ENCODE results near the gene FAM171A1. TPM values are rescaled to one million over a fixed set of nuclear protein-coding genes. Genes with fewer than 3 reads are reported as not detected.
"Not testable (repeated sequence)": the region's sequence is repeated elsewhere in the genome, so short reads cannot be mapped to it uniquely, and the experiment has no call there.

The FAM171A1 gene
- total and polyA plus RNA-seq, 2 of the 13 experiments (the other 11 are each of a cell fraction or from before 2014, with no cell fraction given), result 21.5 to 34.7 TPM

DNA sequence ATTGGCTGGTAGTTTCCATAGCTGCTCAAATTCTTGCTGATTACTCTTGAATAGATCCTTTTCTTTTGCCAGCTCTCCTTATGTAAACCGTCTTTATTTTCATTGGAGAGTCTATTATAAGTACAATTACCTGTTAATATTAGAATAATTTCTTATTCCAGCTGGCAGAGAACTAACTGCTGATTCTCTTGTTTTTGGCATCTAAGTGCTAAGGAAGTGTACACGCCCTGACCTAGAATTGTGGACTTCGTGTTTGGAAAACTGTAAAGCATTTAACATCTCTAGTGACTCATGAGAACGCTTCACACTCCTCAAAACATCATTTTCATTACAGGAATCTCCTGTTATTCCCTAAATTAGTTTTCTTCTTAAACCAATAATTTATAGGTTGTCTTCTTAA lies 39.9 kb upstream of the FAM171A1 start:
- Histone ChIP-seq H3K4me2 (ENCODE audit: low read depth, low read length) (no peak overlapping the region), H3K9me3 (ENCODE audit: low read length) (no peaks in the 10 kb centered on the region), H4K20me1 (ENCODE audit: insufficient read depth, low read length) (no peaks in the 10 kb centered on the region), H3K79me2 (ENCODE audit: insufficient read depth, low read length) (no peaks in the 10 kb centered on the region), H3K4me3 (replicated peaks in 1 of 3; ENCODE audit: insufficient read depth in 1 of 3, low read depth in 2 of 3, low read length in 3 of 3) (no peak overlapping the region), H3K4me1 (ENCODE audit: insufficient read depth, low read length) (no peaks in the 10 kb centered on the region), H3K36me3 (replicated peaks in 1 of 2; ENCODE audit: control insufficient read depth in 1 of 2, insufficient read depth in 2 of 2, low read length in 2 of 2) (no peaks in the 10 kb centered on the region), H2AFZ (ENCODE audit: low read length) (no peak overlapping the region), H3K9ac (ENCODE audit: insufficient read depth, low read depth, low read length) (no peak overlapping the region), H3K27ac (ENCODE audit: extremely low read length, insufficient read depth, low read length) (no peak overlapping the region), H3K27me3 (ENCODE audit: control insufficient read depth in 1 of 2, insufficient read depth in 2 of 2, low read length in 2 of 2) (no peaks in the 10 kb centered on the region)
- no peak for ATAC-seq
- FAIRE-seq, result no peak
- CTCF ChIA-PET (ENCODE audit: low intra/inter-chr PET ratio, low total read pairs), result no interaction called here
- no TSS peak for BruUV-seq (replicated peaks)
- intact Hi-C loops (cut with micrococcal nuclease; ENCODE audit: unreplicated experiment) (no loop called here), in situ Hi-C loops (cut with HindIII; ENCODE audit: extremely low pct_ligation_motif_present, low pct_unique_long_range_greater_than_20kb) (no loop called here)
- POLR2A ChIA-PET, result no interaction called here
- TF ChIP-seq MED13 (CRISPR knock-in tag; IDR thresholded peaks at IDR 0.05), result no peak
- no peak for DNase-seq (ENCODE audit: low spot score)
- 4% methylated on average over 4 of the region's 4 CpGs for WGBS (ENCODE audit: low lambda C conversion rate)

DNA sequence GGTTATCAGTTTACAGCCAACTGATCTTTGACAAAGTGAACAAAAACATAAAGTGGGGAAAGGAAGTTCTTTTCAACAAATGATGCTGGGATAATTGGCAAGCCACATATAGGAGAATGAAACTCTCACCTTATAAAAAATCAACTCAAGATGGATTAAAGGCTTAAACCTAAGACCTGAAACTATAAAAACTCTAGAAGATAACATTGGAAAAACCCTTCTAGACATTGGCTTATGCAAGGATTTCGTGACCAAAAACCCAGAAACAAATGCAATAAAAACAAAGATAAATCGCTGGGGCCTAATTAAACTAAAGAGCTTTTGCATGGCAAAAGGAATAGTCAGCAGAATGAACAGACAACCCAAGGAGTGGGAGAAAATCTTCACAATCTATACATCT lies 38.3 kb upstream of the FAM171A1 start:
- DNase-seq (ENCODE audit: low spot score); BruUV-seq (replicated peaks); H3K4me3 ChIP-seq (replicated peaks in 1 of 3; ENCODE audit: insufficient read depth in 1 of 3, low read depth in 2 of 3, low read length in 3 of 3); intact Hi-C loops (cut with micrococcal nuclease; ENCODE audit: unreplicated experiment); H3K4me1 ChIP-seq (ENCODE audit: insufficient read depth, low read length); CTCF ChIA-PET (ENCODE audit: low intra/inter-chr PET ratio, low total read pairs); H3K27me3 ChIP-seq (ENCODE audit: control insufficient read depth in 1 of 2, insufficient read depth in 2 of 2, low read length in 2 of 2); H4K20me1 ChIP-seq (ENCODE audit: insufficient read depth, low read length); H3K27ac ChIP-seq (ENCODE audit: extremely low read length, insufficient read depth, low read length); ATAC-seq; POLR2A ChIA-PET; H3K79me2 ChIP-seq (ENCODE audit: insufficient read depth, low read length); H3K4me2 ChIP-seq (ENCODE audit: low read depth, low read length); H3K9ac ChIP-seq (ENCODE audit: insufficient read depth, low read depth, low read length); in situ Hi-C loops (cut with HindIII; ENCODE audit: extremely low pct_ligation_motif_present, low pct_unique_long_range_greater_than_20kb); H3K36me3 ChIP-seq (replicated peaks in 1 of 2; ENCODE audit: control insufficient read depth in 1 of 2, insufficient read depth in 2 of 2, low read length in 2 of 2); H2AFZ ChIP-seq (ENCODE audit: low read length); H3K9me3 ChIP-seq (ENCODE audit: low read length); FAIRE-seq: not testable (repeated sequence)
- WGBS (ENCODE audit: low lambda C conversion rate), result 2% methylated on average over 2 of the region's 2 CpGs

DNA sequence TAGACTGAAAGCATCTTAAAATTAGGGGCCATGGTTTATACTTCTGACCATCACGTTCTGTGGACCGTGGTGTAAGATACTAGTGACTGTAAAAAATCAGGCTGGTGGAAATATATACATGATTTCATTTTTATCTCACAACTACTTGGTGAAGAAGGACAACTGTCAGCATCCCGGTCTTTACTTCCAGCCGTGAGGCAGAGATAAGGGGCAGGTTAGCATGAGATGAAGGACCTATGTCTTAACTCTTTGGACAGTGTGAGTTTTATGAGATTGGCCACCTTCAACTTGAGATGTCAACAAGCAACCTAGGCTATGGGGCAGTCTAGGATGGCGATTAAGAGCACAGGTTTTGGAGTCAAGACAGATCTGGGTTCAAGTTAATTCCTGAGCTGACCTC lies 37.5 kb upstream of the FAM171A1 start:
- Histone ChIP-seq H2AFZ (ENCODE audit: low read length) (no peak overlapping the region), H3K27me3 (ENCODE audit: control insufficient read depth in 1 of 2, insufficient read depth in 2 of 2, low read length in 2 of 2) (no peaks in the 10 kb centered on the region), H3K27ac (ENCODE audit: extremely low read length, insufficient read depth, low read length) (no peak overlapping the region), H3K9ac (ENCODE audit: insufficient read depth, low read depth, low read length) (no peak overlapping the region), H3K36me3 (replicated peaks in 1 of 2; ENCODE audit: control insufficient read depth in 1 of 2, insufficient read depth in 2 of 2, low read length in 2 of 2) (no peaks in the 10 kb centered on the region), H3K4me1 (ENCODE audit: insufficient read depth, low read length) (no peaks in the 10 kb centered on the region), H4K20me1 (ENCODE audit: insufficient read depth, low read length) (no peaks in the 10 kb centered on the region), H3K9me3 (ENCODE audit: low read length) (no peaks in the 10 kb centered on the region), H3K79me2 (ENCODE audit: insufficient read depth, low read length) (no peaks in the 10 kb centered on the region), H3K4me2 (ENCODE audit: low read depth, low read length) (no peak overlapping the region), H3K4me3 (replicated peaks in 1 of 3; ENCODE audit: insufficient read depth in 1 of 3, low read depth in 2 of 3, low read length in 3 of 3) (no peak overlapping the region)
- ChIA-PET CTCF (ENCODE audit: low intra/inter-chr PET ratio, low total read pairs) (no interaction called here), POLR2A (no interaction called here)
- no peak for FAIRE-seq
- in situ Hi-C loops (cut with HindIII; ENCODE audit: extremely low pct_ligation_motif_present, low pct_unique_long_range_greater_than_20kb), result no loop called here
- intact Hi-C loops (cut with micrococcal nuclease; ENCODE audit: unreplicated experiment), result no loop called here
- no peak for TF ChIP-seq SRF (IDR thresholded peaks at IDR 0.05; ENCODE audit: low read depth, low read length)
- TF ChIP-seq, protein P1, sequence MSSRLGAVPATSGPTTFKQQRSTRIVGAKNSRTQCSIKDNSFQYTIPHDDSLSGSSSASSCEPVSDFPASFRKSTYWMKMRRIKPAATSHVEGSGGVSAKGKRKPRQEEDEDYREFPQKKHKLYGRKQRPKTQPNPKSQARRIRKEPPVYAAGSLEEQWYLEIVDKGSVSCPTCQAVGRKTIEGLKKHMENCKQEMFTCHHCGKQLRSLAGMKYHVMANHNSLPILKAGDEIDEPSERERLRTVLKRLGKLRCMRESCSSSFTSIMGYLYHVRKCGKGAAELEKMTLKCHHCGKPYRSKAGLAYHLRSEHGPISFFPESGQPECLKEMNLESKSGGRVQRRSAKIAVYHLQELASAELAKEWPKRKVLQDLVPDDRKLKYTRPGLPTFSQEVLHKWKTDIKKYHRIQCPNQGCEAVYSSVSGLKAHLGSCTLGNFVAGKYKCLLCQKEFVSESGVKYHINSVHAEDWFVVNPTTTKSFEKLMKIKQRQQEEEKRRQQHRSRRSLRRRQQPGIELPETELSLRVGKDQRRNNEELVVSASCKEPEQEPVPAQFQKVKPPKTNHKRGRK (CRISPR knock-in tag; IDR thresholded peaks at IDR 0.05), result no peak
- WGBS (ENCODE audit: low lambda C conversion rate), result 14% methylated on average over 5 of the region's 5 CpGs
- ATAC-seq, result no peak
- no peak for DNase-seq (ENCODE audit: low spot score)
- BruUV-seq (replicated peaks), result no TSS peak
